Stimulated activated CD4-positive, alpha-beta T cell treated with anti-CD3 and anti-CD28 coated beads, Interleukin-12 subunit alpha, Interleukin-12 subunit beta, amount 100 ng/mL, for 4 hours (primary cell): ENCODE data around the gene RGR.

Experiments used
- DNase-seq: peaks from one replicate; pipeline ENCODE4 v3.0.0-alpha.2; 2020

Gene RGR

DNA sequence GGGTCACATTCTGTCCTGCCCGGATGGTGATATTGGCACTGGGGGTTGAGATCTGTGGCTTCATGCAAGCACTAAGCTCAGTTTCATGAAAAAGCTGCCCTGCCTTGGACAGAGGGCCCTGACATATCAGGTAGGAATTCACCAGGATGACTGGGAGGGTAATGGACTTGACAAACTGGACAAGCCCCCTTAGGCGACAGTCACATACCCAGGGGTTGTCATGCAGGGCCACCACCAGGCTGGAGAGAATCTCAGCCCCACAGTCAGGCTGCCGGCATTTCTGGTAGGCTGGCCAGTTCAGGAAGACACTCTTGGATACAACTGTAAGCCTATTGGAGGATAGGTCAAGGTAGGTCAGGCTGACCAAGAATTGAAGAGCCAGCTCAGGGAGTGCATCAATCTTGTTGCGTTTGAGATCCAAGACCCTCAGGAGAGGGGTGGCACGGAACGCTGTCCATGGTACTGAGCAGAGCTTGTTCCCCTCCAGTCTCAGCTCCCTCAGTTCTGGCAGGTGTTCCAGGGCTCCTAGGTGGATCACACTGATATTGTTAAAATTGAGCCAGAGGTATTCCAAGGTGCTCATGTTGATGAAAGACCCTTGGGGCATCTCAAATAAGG, 20.3 kb upstream of the RGR start:
- no peak for DNase-seq

DNA sequence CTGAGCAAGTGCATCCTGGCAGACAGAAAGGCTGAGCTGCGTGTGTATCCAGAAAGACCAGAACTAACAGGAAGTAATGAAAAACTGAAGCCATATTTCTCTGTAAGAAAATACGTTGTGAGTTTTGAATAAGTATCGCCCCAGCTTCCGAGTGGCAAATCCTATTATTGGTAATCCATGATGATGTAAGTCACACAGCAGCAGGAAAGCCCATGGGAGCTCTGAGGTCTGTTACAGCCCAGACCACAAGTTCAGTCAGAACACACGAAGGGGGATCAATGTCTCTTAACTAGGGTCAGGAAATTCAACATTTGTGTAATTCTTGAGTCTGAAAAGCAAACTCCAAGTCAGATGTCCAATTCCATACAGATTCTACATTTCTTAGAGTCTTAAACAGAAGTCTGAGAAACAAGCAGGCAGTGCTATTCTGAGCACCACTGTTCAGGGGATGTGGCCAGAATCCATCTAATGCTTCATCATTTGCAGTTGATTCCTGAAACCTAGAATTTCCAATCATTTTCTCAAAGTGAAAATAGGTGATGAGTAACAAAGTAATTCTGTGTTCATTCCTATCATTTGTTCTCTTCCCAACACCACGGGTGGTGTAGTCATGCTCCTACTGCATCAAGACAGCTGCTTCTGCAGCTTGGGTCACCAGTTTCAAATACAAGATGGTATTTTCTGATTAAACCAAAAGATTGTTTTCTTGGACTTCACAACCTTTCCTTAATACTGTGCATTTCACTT, 19.3 kb upstream of the RGR start, which contains the start of gene LRIT2:
TSS of gene LRIT2 (minus strand) at position 118 of the 747 bp plus-strand sequence. CDS start at position 94, 24 bp downstream.
- no peak for DNase-seq

DNA sequence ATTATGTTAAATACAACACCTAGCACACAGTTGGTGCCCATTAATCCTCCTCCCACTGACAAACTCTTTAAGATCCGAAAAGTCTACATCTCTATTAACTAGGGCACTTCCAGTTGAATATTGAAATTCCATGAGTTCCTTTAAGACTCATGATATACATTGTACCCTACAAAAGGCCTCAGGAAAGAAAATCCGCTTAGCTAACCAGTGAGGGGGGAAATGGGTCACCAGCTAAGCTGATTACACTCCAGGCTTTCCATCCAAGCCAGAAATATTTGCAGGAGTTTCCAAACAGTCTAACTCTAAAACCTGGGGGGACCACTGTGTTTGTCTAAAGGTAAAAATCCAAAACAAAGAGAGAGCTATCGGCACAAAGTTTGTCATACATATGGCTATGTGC, 18.2 kb upstream of the RGR start:
- no peak for DNase-seq

DNA sequence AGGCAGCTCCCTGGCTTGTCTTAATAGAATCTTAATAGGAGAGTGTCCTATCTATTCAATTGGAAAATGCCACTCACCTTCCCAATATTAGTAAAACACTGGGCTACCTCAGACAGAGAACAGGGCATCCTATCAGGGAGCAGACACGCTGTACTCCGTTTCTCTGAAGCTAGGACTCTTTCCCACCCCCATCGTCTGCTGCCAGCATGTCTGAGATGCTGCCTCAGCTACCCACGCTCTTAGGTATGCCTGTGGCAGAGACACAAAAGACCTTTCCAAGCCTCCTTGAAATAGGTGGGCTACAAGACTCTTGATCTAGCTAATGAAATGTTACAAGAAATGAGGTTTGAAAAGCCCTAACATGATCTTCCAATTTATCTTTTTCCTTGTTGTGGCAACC, 17.0 kb upstream of the RGR start:
- no peak for DNase-seq

DNA sequence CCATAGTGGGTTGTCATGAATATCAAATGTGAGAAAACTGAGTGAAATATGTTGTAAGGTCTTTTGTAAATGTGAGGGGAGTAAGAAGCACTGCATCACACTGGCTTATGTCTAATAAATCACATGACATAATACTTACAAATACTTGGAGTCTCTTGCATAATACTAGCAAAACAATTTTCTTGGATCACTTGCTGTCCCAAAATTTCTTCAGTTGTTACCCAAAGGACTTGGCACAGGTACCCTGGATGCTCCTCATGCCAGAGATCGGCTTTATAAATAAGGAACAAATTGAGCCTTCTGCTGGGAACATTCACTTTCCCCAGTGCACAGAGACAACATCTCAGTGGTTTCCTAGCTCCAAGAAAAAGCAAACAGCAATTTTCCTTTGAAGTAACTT, 14.5 kb upstream of the RGR start:
- no peak for DNase-seq

DNA sequence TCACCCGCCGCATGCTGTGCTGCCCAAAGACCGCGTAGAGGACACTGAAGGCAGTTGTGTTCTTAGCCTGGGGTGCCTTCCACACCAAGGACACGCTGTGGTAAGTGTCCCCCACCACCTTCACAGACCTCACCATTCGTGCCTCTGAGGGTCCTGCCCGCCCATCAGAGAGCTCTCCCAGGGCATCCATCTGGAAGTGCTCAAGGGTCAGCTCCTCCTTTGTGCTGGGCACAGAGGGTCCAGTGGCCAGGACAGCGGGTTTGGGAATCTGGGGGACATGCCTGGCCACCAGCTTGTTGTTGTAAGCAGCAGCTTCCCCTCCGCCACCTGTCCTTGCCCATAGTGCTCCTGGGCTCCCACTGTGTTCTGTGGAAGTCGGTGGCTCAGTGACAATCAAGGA, 12.5 kb upstream of the RGR start:
- no peak for DNase-seq

DNA sequence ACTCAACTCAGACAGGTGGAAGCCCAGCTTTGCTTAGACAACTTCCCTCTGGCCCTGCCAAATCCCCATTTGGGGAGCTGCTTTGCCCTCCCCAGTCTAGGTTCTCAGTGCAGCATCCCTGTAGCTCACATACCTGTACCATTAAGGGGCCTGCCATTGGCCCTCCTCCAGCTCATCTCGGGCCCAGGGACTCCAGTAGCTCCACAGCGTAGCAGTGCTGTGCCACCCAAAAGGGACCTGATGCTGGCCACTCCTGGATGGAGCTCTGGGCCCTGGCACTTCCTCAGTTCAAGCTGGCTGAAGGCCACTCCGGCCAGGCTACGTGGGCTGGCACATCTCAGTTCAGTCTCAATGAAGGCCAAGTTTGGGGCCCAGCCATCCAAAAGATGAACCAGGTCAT, 10.9 kb upstream of the RGR start:
- no peak for DNase-seq

DNA sequence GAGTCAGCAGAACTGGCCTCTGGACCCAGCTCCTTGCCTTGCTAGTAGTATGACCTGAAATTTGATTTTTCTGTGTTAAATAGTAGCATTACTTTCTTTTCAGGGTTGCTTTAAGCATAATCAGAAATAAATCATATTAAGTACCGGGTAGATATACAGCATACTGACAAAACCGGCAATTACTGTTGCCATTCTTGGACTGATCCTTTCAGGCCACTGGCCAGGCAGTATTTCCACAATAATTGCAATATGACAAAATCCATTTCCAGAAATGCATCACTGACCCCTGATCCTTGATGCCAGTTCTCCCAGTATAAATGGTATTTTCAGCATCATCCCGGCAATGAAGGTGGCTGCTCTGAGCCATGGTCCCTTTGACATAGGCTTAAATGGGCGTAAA, 10.4 kb upstream of the RGR start:
- no peak for DNase-seq

DNA sequence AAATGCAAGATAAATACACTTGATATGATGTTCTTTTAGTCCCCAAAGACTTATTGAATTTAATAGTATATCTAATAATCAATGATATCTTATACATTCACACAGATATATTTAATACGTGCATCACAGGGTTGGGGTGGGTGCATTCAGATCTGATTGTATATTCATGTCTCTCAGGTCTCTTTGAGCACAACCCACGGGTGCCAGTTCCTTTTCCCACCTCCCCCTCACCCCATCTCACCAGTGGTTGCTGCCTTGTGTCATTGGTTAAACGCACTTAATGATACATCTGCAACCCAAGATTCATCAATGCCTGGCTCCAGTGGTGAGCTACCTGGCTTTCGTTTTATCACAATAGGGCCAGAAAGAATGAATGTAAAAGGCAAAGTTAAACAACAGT, 9.8 kb upstream of the RGR start:
- no peak for DNase-seq

DNA sequence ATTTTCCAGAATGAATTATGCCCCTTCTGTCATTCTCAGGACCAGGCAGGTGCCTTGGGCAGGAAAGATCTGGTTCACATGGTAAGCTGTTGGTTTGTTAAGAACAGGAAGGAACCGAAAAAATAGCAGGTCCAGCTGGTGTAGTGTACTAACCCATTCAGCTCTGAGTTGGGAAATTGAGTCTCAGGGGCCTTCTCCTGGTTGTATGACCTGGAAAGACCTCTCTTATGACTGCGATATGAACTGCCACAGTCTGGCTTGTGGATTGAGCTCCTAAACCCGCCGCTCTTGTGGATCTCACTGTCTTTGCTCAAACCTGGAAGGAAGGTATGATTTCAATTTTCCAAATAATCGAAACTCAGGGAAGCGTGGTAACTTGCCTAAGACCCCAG, 8.1 kb upstream of the RGR start:
- no peak for DNase-seq

DNA sequence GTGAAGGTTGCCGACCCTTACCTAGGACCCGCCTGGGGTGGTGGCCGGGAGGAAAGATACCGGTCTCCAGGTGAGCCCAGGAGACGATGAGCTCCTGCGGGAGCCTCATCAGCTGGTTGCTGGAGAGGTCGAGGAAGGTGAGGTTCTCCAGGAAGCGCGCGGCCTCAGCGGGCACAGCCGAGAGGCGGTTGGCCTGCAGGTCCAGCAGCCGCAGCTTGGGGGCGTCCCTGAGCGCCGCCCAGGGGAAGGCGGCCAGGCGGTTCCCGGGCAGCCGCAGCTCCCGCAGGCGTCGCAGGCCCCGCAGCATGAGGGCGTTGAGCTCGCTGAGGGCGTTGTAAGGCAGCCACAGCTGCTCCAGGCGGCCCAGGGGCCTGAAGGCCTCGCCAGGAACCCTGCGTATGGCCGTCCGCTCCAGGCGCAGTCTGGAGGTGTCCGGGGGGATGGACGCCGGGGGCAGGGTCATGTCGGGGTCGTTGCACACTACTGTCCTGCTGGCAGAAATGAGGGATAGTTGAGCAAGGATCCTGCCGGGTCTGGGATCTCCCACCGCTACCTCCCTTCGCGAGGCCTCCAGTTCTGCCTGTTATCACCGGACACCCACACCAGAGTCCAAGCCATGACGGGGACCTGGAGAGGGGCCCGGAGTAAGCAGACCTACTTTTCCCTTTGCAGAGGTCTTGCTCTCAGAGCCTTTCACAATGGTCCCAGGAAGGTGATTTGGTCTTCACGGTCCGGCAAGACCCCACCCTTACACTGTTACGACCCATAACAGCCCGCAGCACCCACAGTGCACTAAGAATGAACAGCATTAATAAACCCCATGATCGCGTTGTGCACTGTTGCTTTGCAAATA, 7.4 kb upstream of the RGR start:
- DNase-seq, result no peak

DNA sequence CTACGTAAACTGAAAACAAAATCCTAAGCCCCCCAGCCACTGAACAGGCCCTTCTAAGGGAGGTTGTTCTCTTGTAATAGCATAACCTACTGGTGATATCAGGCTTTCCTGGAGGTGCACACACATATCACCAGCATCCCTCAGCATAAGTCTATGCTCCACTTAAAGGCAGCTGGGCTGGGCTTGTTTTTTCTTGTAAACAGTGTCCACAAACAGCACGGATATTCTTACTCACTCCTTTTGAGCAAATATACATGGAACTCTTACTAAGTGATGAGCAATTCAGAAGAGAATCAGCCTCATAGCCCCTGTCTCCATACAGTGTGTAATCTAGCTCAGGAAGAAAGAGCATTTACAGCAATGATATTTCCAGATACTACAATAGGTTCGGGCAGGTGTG, 5.9 kb upstream of the RGR start:
- no peak for DNase-seq

DNA sequence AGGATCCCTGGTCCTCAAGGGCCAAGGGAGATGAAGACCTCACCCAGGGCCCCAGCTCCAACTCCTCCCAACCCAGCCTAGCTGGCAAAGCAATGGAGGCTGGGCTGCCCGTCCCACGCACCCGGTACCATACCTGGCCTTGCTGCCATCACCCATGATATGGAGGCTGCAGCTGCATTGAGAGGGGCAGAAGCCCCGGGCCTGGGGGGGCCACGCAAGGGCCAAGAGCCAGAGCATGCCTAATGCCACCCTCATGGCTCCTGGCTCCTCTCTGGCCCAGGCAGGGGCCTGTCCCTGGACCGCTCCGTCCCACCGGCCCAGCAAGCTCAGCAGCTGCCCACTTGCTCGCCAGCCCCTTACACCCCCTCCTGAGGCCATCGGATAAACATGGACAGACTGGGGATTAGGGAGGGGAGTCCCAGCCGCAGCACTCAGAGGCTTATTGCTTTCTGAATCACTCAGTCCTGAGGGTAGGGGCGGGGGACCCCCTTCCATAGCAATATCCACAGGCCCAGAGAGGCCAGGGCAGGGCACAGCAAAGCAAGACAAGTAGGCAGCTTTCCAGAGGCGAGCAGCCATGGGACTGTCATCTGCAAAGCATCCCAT, 3.6 kb upstream of the RGR start, which contains the start of gene LRIT1:
TSS of gene LRIT1 (minus strand) at position 362 of the 606 bp plus-strand sequence. CDS start at position 255, 107 bp downstream.
- no peak for DNase-seq

DNA sequence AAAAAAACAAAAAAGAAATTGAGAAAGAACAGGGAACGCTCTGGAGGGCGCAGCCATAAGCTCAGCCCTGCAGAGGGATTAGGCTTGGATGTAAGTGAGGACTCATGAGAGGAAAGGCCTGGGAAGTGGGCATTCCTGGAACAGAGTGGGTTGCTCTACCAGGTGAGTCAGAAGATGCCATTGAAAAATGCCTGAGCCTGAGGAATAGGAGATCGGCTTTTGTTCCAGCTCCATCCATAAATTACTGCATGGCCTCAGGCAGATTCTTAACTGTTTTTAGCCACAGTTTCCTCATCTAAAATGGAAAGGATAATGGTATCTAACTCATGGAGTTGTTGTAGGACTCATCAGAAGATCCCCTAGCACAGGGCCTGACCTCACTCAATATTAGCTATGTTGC, 1.1 kb upstream of the RGR start:
- DNase-seq, result no peak

DNA sequence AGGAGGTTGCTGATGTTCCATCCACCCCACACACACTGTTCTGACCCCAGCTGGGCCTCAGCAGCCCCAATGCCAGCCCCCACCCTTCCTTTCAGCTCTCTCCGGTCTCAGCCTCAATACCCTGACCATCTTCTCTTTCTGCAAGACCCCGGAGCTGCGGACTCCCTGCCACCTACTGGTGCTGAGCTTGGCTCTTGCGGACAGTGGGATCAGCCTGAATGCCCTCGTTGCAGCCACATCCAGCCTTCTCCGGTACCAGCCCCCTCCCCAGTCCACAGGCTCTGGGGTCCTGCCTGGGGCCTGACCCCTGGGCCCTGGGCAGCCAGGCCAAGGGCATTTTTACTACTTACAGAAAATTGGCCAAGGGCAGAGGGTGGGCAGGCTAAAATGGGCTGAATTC, 2.6 kb downstream of the RGR start:
- DNase-seq, result no peak

DNA sequence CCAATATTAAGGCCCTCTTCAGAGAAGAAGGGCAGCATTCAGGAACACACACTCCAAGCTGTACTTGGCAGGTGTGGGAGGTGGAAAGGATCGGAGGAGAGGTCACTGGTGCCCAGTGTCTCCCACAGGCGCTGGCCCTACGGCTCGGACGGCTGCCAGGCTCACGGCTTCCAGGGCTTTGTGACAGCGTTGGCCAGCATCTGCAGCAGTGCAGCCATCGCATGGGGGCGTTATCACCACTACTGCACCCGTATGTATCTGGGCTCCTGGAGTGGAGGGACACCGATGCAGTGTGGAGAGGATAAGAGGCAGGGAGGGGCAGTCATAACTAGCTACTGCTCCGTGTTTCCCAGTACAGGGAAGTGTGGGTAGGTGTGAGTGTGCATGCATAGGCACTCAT, 3.9 kb downstream of the RGR start:
- no peak for DNase-seq

DNA sequence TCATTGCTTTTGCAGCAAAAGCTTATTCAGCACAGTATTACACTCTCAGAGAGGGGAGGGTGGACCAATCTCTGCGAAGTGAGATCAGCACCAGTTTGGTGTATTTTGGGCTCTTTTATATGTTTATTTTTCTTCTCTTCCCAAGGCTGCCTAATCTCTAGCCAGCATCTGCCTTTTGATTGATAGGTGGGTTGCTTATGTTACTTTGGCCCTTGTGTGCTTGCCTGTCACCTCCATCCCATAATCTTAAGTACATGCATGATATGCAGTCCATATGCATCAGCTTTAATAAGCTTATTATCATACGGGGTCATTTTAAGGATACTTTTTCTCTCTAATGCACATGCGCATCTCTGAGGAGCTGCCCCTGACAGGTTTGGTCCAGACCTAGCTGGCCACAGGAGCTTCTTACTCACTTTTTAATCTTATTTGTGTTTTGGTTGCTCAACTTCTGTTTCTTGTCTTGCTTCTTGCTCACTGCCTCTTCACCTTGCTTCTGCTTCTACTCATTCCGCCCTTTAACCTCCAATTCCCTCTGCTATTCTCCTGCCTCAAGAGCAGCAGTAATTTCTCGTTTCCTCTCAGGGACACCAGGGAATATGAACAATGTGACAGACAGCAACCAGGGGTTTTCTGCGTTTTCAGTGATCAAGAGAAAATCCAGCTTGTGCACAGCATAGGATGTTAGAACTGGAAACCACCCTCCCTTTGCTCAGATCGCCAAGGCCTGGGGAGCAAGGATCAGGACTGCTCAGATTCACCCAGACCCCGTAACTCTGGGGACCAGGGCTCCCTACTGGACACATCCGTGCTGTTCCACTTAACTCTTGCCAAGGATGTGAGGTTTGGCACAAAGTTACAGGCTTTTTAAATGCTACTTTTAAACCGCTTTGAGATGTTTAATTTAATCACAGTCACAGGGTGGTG, 10.0 kb downstream of the RGR start:
- DNase-seq, result no peak

DNA sequence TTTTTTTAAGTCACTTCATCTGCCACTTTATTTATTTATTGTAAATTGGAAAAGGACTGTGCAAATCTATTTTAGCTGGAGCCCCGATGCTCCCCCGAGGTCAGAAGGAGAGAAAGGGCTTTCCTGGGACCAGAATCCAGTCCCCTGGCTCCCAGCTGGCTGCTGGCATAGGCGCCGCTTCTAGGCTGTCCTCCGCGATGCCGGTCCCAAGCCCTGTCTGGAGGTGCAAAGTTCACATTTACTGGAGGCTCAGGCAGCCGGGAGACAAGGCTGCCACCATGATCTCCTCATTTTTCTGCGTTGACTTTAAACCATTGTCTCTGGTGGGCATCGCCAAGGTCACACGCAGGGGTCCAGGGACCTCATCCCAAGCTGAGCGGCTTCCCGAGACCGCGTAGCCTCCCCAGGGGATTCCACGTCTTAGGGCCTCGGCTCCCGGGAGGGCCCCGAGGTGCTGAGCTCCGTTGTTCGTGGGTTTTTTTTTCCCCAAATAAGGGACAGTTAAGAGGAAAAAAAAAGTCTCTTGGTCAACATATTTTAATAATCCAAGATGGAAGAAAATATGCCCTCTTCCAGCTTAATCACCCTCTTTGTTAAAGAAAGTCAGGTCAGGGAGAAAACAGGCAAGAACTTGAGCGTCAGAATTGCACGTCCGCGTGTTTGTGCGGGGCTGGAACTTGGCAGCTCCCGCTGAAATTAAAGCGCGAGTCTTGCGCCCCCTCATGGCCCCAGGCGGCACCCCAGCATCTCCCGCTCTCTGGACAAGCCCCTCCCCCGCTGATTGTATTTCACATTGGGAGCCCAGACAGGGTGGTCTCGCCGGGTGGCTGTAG, 11.9 kb downstream of the RGR start:
- peak; percentile 38 for DNase-seq

DNA sequence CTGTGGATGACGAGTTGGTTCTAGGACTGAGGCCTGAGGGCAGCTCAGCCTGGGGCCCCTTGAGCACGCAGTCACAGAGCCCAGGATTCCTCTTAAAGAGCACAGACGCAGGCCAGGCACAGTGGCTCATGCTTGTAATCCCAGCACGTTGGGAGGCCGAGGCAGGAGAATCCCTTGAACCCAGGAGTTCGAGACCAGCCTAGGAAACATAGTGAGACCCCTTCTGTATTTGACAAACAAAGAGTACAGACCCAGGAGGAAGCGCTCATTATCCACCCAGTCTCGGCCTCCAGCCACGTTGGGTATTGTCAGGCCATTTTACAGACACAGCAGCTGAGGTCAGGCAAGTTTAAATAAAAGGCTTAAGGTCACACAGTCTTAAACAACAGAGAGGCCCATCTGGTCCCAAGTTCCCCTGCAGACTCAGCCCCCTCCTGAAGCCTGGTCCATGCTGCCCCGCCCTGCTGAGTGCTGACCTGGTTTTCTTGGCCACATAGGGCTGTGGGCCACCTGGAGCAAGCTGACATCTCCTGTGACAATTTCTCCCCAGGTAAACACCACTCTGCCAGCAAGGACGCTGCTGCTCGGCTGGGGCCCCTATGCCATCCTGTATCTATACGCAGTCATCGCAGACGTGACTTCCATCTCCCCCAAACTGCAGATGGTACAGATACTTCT, 12.6 kb downstream of the RGR start:
- no peak for DNase-seq

DNA sequence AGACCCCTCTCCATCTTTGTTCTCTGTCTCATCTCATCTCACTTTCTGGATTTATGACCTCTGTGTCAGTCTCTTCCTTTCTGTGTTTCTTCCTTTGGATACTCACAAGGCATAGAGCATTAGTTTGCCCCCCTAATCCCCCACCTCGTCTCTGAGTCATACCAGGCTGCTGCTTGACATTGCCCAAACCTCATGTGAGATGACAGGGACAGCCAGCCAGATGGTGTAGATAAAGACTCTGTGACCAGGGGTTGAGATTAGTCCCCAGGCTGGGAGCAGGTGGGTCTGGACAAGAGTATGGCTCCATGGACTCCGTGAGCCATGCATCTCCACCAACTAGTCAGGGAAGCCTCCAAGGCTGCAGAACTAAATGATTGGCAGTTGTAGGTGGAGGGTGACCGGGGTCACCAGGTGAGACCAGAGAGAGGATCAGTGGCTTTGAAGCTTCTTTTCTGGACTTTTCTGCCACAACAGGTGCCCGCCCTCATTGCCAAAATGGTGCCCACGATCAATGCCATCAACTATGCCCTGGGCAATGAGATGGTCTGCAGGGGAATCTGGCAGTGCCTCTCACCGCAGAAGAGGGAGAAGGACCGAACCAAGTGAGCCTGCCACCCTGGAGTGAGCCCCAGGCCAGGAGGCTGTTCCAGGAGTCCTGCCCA, 13.3 kb downstream of the RGR start:
- DNase-seq, result no peak
